Endothelial cell (in vitro differentiated cells): ENCODE measurements around the gene FMN2. TPM values are rescaled to one million over a fixed set of nuclear protein-coding genes. Genes with fewer than 3 reads are reported as not detected.

Experiments used
- DNase-seq: peaks from one replicate; pipeline ENCODE4 v3.0.0; 2021; ENCODE audit warnings: low spot score
- H3K27ac Mint-ChIP-seq: one replicate; pipeline ENCODE4 v1.8.0; 2021; ENCODE audit warnings: mixed read lengths, inconsistent platforms; ENCODE audit not compliant: unreplicated experiment
- H3K27me3 Mint-ChIP-seq: one replicate; pipeline ENCODE4 v1.8.0; 2021; ENCODE audit warnings: mild to moderate bottlenecking, moderate library complexity, mixed read lengths, inconsistent platforms; ENCODE audit not compliant: unreplicated experiment
- H3K36me3 Mint-ChIP-seq: one replicate; pipeline ENCODE4 v1.8.0; 2021; ENCODE audit warnings: mild to moderate bottlenecking, low read depth, mixed read lengths, inconsistent platforms; ENCODE audit not compliant: unreplicated experiment
- H3K4me1 Mint-ChIP-seq: one replicate; pipeline ENCODE4 v1.8.0; 2021; ENCODE audit warnings: mild to moderate bottlenecking, mixed read lengths, inconsistent platforms; ENCODE audit not compliant: unreplicated experiment
- H3K4me3 Mint-ChIP-seq: one replicate; pipeline ENCODE4 v1.8.0; 2021; ENCODE audit warnings: mild to moderate bottlenecking, mixed read lengths, inconsistent platforms; ENCODE audit not compliant: unreplicated experiment
- H3K9me3 Mint-ChIP-seq: one replicate; pipeline ENCODE4 v1.8.0; 2021; ENCODE audit warnings: mixed read lengths, inconsistent platforms; ENCODE audit not compliant: unreplicated experiment
- total RNA-seq: library from RNA; stranded (reverse); fragmentation: NEBNext Ultra II Directional; extraction: Animal tissue kit (Norgen Biotek cat#: 25700); gene quantifications from one replicate; pipeline ENCODE4 v1.2.1, GENCODE V29; 2021; ENCODE audit not compliant: unreplicated experiment
- TF ChIP-seq, protein P1 (sequence below): fragments of 200-600 bp; sonication (generic); IDR thresholded peaks from one replicate; pipeline ENCODE4 v1.5.0; 2021; ENCODE audit warnings: antibody characterized with exemption; ENCODE audit not compliant: unreplicated experiment

FMN2 gene
- total RNA-seq, 1 donor from 2014 or later = 2.6 TPM

DNA sequence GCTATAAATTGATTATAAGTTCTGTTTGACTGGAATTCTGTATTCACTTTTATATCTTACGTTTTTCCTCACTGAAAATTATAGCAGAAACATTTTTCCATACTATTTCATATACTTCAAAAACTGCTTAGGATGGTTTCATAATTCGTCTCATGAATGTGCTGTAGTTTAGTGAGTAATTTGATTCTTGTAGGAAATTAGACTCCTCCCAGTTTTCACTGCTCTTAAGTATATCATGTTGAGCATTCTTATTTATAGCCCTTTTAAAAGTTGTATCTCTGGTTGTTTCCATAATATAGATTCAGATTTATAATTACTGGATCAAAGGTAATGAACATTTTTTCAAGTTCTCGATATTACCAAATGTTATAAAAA, 250.6 kb downstream of the FMN2 start:
- Mint-ChIP-seq H3K36me3 (no peaks in the 10 kb centered on the region), H3K27ac (no peak overlapping the region), H3K4me3 (no peak overlapping the region), H3K9me3 (no peaks in the 10 kb centered on the region), H3K27me3 (peaks cover 2% of the 10 kb centered on the region), H3K4me1 (no peaks in the 10 kb centered on the region)
- TF ChIP-seq, protein P1, sequence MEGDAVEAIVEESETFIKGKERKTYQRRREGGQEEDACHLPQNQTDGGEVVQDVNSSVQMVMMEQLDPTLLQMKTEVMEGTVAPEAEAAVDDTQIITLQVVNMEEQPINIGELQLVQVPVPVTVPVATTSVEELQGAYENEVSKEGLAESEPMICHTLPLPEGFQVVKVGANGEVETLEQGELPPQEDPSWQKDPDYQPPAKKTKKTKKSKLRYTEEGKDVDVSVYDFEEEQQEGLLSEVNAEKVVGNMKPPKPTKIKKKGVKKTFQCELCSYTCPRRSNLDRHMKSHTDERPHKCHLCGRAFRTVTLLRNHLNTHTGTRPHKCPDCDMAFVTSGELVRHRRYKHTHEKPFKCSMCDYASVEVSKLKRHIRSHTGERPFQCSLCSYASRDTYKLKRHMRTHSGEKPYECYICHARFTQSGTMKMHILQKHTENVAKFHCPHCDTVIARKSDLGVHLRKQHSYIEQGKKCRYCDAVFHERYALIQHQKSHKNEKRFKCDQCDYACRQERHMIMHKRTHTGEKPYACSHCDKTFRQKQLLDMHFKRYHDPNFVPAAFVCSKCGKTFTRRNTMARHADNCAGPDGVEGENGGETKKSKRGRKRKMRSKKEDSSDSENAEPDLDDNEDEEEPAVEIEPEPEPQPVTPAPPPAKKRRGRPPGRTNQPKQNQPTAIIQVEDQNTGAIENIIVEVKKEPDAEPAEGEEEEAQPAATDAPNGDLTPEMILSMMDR = no peak
- no peak for DNase-seq

DNA sequence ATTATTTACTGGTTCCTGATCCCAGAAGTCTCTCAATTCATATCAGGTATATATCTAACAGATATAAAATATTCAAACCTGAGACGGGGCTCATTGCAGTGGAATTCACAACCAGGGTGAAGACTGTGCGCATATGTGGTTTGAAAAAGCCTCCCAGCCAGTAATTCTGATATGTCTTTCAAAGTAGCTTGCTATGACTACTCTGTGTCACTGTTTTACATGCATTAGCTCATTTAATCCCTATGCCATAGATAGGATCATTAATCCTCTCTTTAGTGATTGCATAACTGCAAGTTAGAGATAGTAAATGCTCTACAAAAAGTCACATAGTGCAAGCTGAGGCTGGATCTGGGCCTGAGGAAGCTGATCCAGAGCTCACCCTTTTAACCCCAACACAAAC, 251.4 kb downstream of the FMN2 start:
- DNase-seq = no peak
- TF ChIP-seq, protein P1 = no peak
- no peaks in the 10 kb centered on the region for H3K36me3 Mint-ChIP-seq
- peaks cover 2% of the 10 kb centered on the region for H3K27me3 Mint-ChIP-seq
- H3K4me3 Mint-ChIP-seq = no peak overlapping the region
- no peaks in the 10 kb centered on the region for H3K9me3 Mint-ChIP-seq
- H3K4me1 Mint-ChIP-seq = no peaks in the 10 kb centered on the region
- H3K27ac Mint-ChIP-seq = no peak overlapping the region

DNA sequence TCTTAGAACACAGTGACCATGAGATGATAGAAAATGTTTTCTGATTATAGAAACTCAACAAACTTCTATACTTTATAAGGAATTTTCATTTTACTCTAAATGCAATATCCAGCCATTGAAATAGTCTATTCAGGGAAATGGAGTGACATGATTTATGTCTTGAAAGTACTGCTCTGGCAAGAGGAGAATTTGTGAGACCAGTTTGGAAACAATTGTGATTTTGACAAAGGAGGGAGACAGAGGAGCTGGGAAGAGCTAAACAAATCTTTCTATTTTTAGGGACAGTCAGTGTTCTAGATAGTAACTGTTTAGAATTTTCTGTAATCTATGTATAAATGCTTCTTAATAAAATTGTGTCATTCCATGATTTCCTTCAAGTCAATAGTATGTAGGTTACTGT, 252.3 kb downstream of the FMN2 start:
- Mint-ChIP-seq H3K27me3 (peaks cover 2% of the 10 kb centered on the region), H3K4me3 (no peak overlapping the region), H3K4me1 (no peaks in the 10 kb centered on the region), H3K9me3 (no peaks in the 10 kb centered on the region), H3K36me3 (no peaks in the 10 kb centered on the region), H3K27ac (no peak overlapping the region)
- TF ChIP-seq, protein P1 = no peak
- no peak for DNase-seq

DNA sequence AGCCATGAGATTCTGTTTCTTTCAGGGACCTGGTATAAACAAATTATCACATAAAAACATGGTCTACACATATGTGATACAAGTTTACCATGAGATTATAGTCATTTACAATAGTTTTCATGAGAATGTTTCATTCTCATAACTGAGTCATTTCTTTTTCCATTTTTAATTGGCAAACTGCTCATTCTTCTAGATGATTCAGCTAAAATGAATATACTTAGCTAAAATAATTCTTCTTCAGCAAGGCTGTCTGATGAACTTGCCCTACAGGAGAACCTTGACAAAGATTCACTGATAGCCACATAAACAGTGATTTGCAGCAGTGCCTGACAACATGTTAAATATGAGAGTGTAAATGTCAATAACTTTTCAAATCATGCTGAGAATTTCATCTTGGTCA, 253.2 kb downstream of the FMN2 start:
- DNase-seq = no peak
- Mint-ChIP-seq H3K27ac (no peak overlapping the region), H3K4me1 (no peaks in the 10 kb centered on the region)

DNA sequence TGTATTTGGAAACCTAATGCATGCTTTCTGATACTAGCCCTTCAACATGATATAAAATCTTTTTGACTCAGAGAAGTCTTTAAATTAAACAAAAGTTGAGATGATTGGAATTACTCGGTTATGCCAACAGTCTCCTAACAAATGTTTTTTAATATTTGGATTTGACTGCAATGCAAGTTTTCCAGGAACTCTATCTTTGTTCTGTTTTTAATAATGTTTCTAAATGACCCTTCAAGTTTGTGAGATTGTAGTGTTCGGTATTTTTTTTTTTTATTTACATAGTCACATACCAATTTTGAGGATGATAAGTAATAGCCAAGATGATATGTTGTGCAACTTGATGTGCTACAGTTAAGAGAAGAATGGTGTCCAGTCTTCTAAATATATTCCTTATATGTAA, 258.0 kb downstream of the FMN2 start:
- H3K4me1 Mint-ChIP-seq = peaks cover 9% of the 10 kb centered on the region
- no peaks in the 10 kb centered on the region for H3K36me3 Mint-ChIP-seq
- H3K27ac Mint-ChIP-seq = no peak overlapping the region
- TF ChIP-seq, protein P1 = no peak
- no peak for DNase-seq
- no peak overlapping the region for H3K4me3 Mint-ChIP-seq
- H3K9me3 Mint-ChIP-seq = no peaks in the 10 kb centered on the region
- H3K27me3 Mint-ChIP-seq = no peaks in the 10 kb centered on the region

More for the DNA sequence above, 253.2 kb downstream of the FMN2 start:
- TF ChIP-seq, protein P1 = no peak
- Mint-ChIP-seq H3K4me3 (no peak overlapping the region), H3K27me3 (peaks cover 2% of the 10 kb centered on the region), H3K9me3 (no peaks in the 10 kb centered on the region), H3K36me3 (no peaks in the 10 kb centered on the region)
